HepG2 (cell line): Measurements from ENCODE around the gene AGT. TPM values are rescaled to one million over a fixed set of nuclear protein-coding genes. Genes with fewer than 3 reads are reported as not detected.
A peak's percentile ranks its signal among the peaks of the same experiment; 100 is the strongest.

Experiments used
- ARID2 ChIP-seq: sonication (generic); formaldehyde crosslinking; IDR thresholded peaks from 2 replicates; pipeline ENCODE4 v1.8.1; 2022; ENCODE audit warnings: mild to moderate bottlenecking, missing genetic modification reagents, borderline replicate concordance
- HNF4G ChIP-seq, 2 experiments: sonication (generic) in 1 of 2; formaldehyde crosslinking in 1 of 2; IDR thresholded peaks; 2 replicates each; pipeline versions ENCODE4 v1.4.0 to v1.6.1; 2011 to 2020; ENCODE audit warnings: borderline replicate concordance in 2 of 2, low read depth in 2 of 2, mild to moderate bottlenecking in 2 of 2, low read length in 1 of 2, missing genetic modification reagents in 1 of 2, moderate library complexity in 1 of 2
- HNRNPLL ChIP-seq: fragments of 200-400 bp; formaldehyde crosslinking; IDR thresholded peaks from 2 replicates; pipeline ENCODE4 v1.6.1; 2017; ENCODE audit warnings: mild to moderate bottlenecking, low read depth, low read length; ENCODE audit not compliant: poor library complexity, severe bottlenecking
- JUNB ChIP-seq: sonication (generic); formaldehyde crosslinking; IDR thresholded peaks from 2 replicates; pipeline ENCODE4 v1.8.0; 2022; ENCODE audit warnings: missing genetic modification reagents, mild to moderate bottlenecking, borderline replicate concordance
- KLF9 ChIP-seq: IDR thresholded peaks from 2 replicates; pipeline ENCODE4 v1.6.1; 2016; ENCODE audit warnings: low read depth
- MAZ ChIP-seq, 2 experiments: sonication (generic) in 1 of 2; formaldehyde crosslinking in 1 of 2; IDR thresholded peaks; 2 replicates each; pipeline versions ENCODE4 v1.5.0 to v1.6.1; 2012 to 2020; ENCODE audit warnings: low read depth in 2 of 2, mild to moderate bottlenecking in 2 of 2, borderline replicate concordance in 1 of 2, improper control_type of control experiment in 1 of 2, low read length in 1 of 2, missing genetic modification reagents in 1 of 2, moderate library complexity in 1 of 2
- NFAT5 ChIP-seq: sonication (generic); formaldehyde crosslinking; IDR thresholded peaks from 2 replicates; pipeline ENCODE4 v1.4.0; 2020; ENCODE audit warnings: missing genetic modification reagents
- REXO4 ChIP-seq: sonication (generic); formaldehyde crosslinking; IDR thresholded peaks from 2 replicates; pipeline ENCODE4 v1.8.0; 2022; ENCODE audit warnings: missing genetic modification reagents, mild to moderate bottlenecking, borderline replicate concordance
- SMAD3 ChIP-seq: sonication (generic); formaldehyde crosslinking; IDR thresholded peaks from 2 replicates; pipeline ENCODE4 v1.4.0; 2020; ENCODE audit warnings: missing genetic modification reagents
- SNAI1 ChIP-seq: sonication (generic); formaldehyde crosslinking; IDR thresholded peaks from 2 replicates; pipeline ENCODE4 v1.5.0; 2020; ENCODE audit warnings: mild to moderate bottlenecking, missing genetic modification reagents, borderline replicate concordance
- ZMYM4 ChIP-seq: sonication (generic); formaldehyde crosslinking; IDR thresholded peaks from 2 replicates; pipeline ENCODE4 v1.8.1; 2023; ENCODE audit warnings: mild to moderate bottlenecking, missing genetic modification reagents
- ZNF101 ChIP-seq: sonication (generic); formaldehyde crosslinking; IDR thresholded peaks from 2 replicates; pipeline ENCODE4 v1.4.0; 2020; ENCODE audit warnings: mild to moderate bottlenecking, low read depth, missing genetic modification reagents, borderline replicate concordance
- ZNF121 ChIP-seq: sonication (generic); formaldehyde crosslinking; IDR thresholded peaks from 2 replicates; pipeline ENCODE4 v1.5.0; 2020; ENCODE audit warnings: mild to moderate bottlenecking, missing genetic modification reagents
- ZNF552 ChIP-seq: sonication (generic); formaldehyde crosslinking; IDR thresholded peaks from 2 replicates; pipeline ENCODE4 v1.9.0; 2022; ENCODE audit warnings: missing genetic modification reagents, mild to moderate bottlenecking, borderline replicate concordance
- ZNF747 ChIP-seq: sonication (generic); formaldehyde crosslinking; IDR thresholded peaks from 2 replicates; pipeline ENCODE4 v1.8.1; 2023; ENCODE audit warnings: missing genetic modification reagents, mild to moderate bottlenecking, borderline replicate concordance
- ZNF780A ChIP-seq: sonication (generic); formaldehyde crosslinking; IDR thresholded peaks from 2 replicates; pipeline ENCODE4 v1.8.0; 2022; ENCODE audit warnings: mild to moderate bottlenecking, missing genetic modification reagents, moderate library complexity
- ZNF782 ChIP-seq: sonication (generic); formaldehyde crosslinking; IDR thresholded peaks from 2 replicates; pipeline ENCODE4 v1.4.0; 2020; ENCODE audit warnings: missing genetic modification reagents, mild to moderate bottlenecking, borderline replicate concordance
- polyA plus RNA-seq, 8 experiments: library from polyadenylated mRNA; depleted of rRNA in 3 of 8; stranded (reverse) in 7 of 8; unstranded in 1 of 8; fragments of >200 nt; fragmentation: Illumina TruSeq in 4 of 8; extraction: Trizol in 4 of 8; gene quantifications; 2 replicates each; pipeline versions ENCODE4 v1.2.1 to v1.2.3, GENCODE V29; 2011 to 2016; ENCODE audit warnings: low read depth in 4 of 8, missing spikeins in 1 of 8, mixed read lengths in 1 of 8; ENCODE audit not compliant: insufficient read depth in 1 of 8
- total RNA-seq, 5 experiments: library from RNA; depleted of rRNA; stranded (reverse); fragments of >200 nt; fragmentation: Illumina TruSeq; extraction: Trizol; gene quantifications; 2 replicates each; pipeline ENCODE4 v1.2.3, GENCODE V29; 2016; ENCODE audit warnings: low read depth in 1 of 5
- TF ChIP-seq, protein P1 (sequence below): sonication (generic); formaldehyde crosslinking; IDR thresholded peaks from 2 replicates; pipeline ENCODE4 v1.5.0; 2020; ENCODE audit warnings: mild to moderate bottlenecking, missing genetic modification reagents, moderate library complexity
- TF ChIP-seq, protein P2 (sequence below): sonication (generic); IDR thresholded peaks from 2 replicates; pipeline ENCODE4 v1.6.1; 2016; ENCODE audit warnings: low read depth, borderline replicate concordance

AGT gene
- total and polyA plus RNA-seq, 2 of the 13 experiments (the other 11 are each of a cell fraction or from before 2014, with no cell fraction given) = 892 to 2,071 TPM

- TF ChIP-seq ZNF780A (CRISPR knock-in tag) (no peak), SMAD3 (CRISPR knock-in tag) (peak; percentile 82), ZNF552 (CRISPR knock-in tag) (peak; percentile 53; the same call in 1 of the 2 replicates), HNF4G (IDR thresholded peaks at IDR 0.05; ENCODE audit: borderline replicate concordance, low read depth, low read length) (peak; percentile 86), HNF4G (CRISPR knock-in tag; IDR thresholded peaks at IDR 0.05; ENCODE audit: borderline replicate concordance, low read depth) (peak; percentile 94; the same call in 1 of the 2 replicates), ZNF747 (CRISPR knock-in tag) (no peak), ZNF782 (peak; percentile 93; the same call in 1 of the 2 replicates), ZNF101 (CRISPR knock-in tag) (no peak), ZNF121 (CRISPR knock-in tag) (peak; percentile 73; the same call in 1 of the 2 replicates), SNAI1 (no peak; the same call in none of the 2 replicates), ZMYM4 (peak; percentile 80), REXO4 (no peak; the same call in 1 of the 2 replicates), MAZ (IDR thresholded peaks at IDR 0.05; ENCODE audit: borderline replicate concordance, low read depth, low read length) (no peak), MAZ (CRISPR knock-in tag; IDR thresholded peaks at IDR 0.05; ENCODE audit: low read depth) (no peak; the same call in 1 of the 2 replicates), NFAT5 (CRISPR knock-in tag) (peak; percentile 88), KLF9 (CRISPR knock-in tag) (no peak), ARID2 (no peak), JUNB (no peak; the same call in 1 of the 2 replicates), HNRNPLL (peak; percentile 33)
- TF ChIP-seq, protein P1, sequence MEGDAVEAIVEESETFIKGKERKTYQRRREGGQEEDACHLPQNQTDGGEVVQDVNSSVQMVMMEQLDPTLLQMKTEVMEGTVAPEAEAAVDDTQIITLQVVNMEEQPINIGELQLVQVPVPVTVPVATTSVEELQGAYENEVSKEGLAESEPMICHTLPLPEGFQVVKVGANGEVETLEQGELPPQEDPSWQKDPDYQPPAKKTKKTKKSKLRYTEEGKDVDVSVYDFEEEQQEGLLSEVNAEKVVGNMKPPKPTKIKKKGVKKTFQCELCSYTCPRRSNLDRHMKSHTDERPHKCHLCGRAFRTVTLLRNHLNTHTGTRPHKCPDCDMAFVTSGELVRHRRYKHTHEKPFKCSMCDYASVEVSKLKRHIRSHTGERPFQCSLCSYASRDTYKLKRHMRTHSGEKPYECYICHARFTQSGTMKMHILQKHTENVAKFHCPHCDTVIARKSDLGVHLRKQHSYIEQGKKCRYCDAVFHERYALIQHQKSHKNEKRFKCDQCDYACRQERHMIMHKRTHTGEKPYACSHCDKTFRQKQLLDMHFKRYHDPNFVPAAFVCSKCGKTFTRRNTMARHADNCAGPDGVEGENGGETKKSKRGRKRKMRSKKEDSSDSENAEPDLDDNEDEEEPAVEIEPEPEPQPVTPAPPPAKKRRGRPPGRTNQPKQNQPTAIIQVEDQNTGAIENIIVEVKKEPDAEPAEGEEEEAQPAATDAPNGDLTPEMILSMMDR (CRISPR knock-in tag) = 0 out of 2 replicates have a peak, but pooled peaks have one; percentile 21
- TF ChIP-seq, protein P2, sequence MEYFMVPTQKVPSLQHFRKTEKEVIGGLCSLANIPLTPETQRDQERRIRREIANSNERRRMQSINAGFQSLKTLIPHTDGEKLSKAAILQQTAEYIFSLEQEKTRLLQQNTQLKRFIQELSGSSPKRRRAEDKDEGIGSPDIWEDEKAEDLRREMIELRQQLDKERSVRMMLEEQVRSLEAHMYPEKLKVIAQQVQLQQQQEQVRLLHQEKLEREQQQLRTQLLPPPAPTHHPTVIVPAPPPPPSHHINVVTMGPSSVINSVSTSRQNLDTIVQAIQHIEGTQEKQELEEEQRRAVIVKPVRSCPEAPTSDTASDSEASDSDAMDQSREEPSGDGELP = peak; percentile 82; the same call in 1 of the 2 replicates
Measured at GRCh38 chr1:230702934-230703678, 10.8 kb downstream of the AGT start (continued).
